Measurements from ENCODE around the gene TSSK2.
A peak's percentile ranks its signal among the peaks of the same experiment; 100 is the strongest.

The TSSK2 gene

GRCh38 chr22:19172213-19173046, 41.3 kb downstream of the TSSK2 start:
- H3K27ac ChIP-seq (ENCODE audit: poor library complexity, severe bottlenecking): peak overlapping the region; percentile 75
- DNase-seq (ENCODE audit: low spot score) (no peak), ATAC-seq (ENCODE audit: low read depth) (no peak)
- H3K4me3 ChIP-seq (ENCODE audit: severe bottlenecking): peak overlapping the region; percentile 87
- H3K36me3 ChIP-seq (ENCODE audit: low read depth): peaks cover 21% of the 10 kb centered on the region
- H3K4me1 ChIP-seq (ENCODE audit: insufficient read depth, poor library complexity, severe bottlenecking): peaks cover 18% of the 10 kb centered on the region
- H3K27me3 ChIP-seq (ENCODE audit: insufficient read depth, poor library complexity, severe bottlenecking): peaks cover 27% of the 10 kb centered on the region
- TF ChIP-seq, protein P1, sequence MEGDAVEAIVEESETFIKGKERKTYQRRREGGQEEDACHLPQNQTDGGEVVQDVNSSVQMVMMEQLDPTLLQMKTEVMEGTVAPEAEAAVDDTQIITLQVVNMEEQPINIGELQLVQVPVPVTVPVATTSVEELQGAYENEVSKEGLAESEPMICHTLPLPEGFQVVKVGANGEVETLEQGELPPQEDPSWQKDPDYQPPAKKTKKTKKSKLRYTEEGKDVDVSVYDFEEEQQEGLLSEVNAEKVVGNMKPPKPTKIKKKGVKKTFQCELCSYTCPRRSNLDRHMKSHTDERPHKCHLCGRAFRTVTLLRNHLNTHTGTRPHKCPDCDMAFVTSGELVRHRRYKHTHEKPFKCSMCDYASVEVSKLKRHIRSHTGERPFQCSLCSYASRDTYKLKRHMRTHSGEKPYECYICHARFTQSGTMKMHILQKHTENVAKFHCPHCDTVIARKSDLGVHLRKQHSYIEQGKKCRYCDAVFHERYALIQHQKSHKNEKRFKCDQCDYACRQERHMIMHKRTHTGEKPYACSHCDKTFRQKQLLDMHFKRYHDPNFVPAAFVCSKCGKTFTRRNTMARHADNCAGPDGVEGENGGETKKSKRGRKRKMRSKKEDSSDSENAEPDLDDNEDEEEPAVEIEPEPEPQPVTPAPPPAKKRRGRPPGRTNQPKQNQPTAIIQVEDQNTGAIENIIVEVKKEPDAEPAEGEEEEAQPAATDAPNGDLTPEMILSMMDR (IDR thresholded peaks at IDR 0.05; ENCODE audit: poor library complexity, severe bottlenecking): no peak
- H3K9me3 ChIP-seq (ENCODE audit: severe bottlenecking): no peaks in the 10 kb centered on the region

DNA sequence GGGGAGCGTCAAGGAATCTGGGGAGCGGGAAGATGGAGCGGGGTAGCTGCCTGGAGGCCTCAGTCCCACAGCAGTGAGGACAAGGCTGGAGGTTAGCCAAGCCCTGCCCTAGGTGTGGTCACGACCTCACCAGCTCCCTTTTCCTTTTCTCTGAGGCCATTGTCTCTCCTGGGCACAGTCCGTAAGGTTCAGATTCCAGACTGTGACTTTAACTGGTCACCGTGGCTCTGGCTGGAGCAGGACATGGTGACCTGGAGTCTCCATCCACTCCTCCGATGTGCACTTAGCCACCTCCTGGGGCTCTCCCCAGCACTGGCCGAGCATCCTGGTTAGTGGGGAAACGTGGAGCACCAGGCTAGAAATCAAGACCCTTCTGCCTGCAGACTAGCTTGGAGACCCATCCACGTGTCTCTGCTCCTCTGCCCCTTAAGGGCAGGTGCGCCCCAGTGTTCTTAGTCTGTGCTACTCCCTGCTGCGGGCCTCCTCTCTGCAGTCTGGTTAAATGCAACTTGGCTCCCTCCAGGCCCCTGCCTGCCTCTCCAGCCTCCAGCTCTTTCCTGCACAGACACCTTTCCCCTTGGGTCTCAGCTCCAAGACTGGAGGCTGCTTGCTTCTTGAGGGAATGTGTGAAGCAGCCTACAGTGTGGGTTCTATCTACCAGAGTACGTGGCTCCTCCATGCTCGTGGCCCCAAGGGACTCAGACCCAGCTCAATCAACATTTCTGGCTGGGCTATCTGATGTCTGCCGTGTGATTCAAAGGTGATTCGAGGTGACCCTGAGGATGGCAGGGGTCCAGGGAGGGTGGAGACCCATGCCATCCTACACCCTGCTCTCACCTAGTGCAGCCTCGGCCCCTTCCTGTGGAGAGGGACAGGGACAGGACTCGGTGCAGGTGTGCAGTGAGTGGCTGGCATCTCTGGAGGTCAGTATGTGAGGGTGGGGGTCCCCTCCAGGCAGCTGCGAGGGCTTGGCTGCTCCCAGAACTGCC, 42.2 kb downstream of the TSSK2 start:
- Histone ChIP-seq H3K4me3 (ENCODE audit: severe bottlenecking) (peak overlapping the region; percentile 87), H3K36me3 (ENCODE audit: low read depth) (peaks cover 21% of the 10 kb centered on the region), H3K27ac (ENCODE audit: poor library complexity, severe bottlenecking) (peak overlapping the region; percentile 75), H3K27me3 (ENCODE audit: insufficient read depth, poor library complexity, severe bottlenecking) (peaks cover 18% of the 10 kb centered on the region), H3K4me1 (ENCODE audit: insufficient read depth, poor library complexity, severe bottlenecking) (peaks cover 18% of the 10 kb centered on the region), H3K9me3 (ENCODE audit: severe bottlenecking) (no peaks in the 10 kb centered on the region)
- TF ChIP-seq, protein P1 (IDR thresholded peaks at IDR 0.05; ENCODE audit: poor library complexity, severe bottlenecking): no peak
- no peak for ATAC-seq (ENCODE audit: low read depth)
- DNase-seq (ENCODE audit: low spot score): no peak

GRCh38 chr22:19174106-19175025, 43.3 kb downstream of the TSSK2 start:
- H3K4me3 ChIP-seq (ENCODE audit: severe bottlenecking): no peak overlapping the region
- H3K4me1 ChIP-seq (ENCODE audit: insufficient read depth, poor library complexity, severe bottlenecking): peaks cover 18% of the 10 kb centered on the region
- H3K27ac ChIP-seq (ENCODE audit: poor library complexity, severe bottlenecking): peak overlapping the region; percentile 75
- ATAC-seq (ENCODE audit: low read depth) (peak; percentile 20), DNase-seq (ENCODE audit: low spot score) (no peak)
- peaks cover 7% of the 10 kb centered on the region for H3K27me3 ChIP-seq (ENCODE audit: insufficient read depth, poor library complexity, severe bottlenecking)
- no peaks in the 10 kb centered on the region for H3K9me3 ChIP-seq (ENCODE audit: severe bottlenecking)
- peaks cover 21% of the 10 kb centered on the region for H3K36me3 ChIP-seq (ENCODE audit: low read depth)
- TF ChIP-seq, protein P1 (IDR thresholded peaks at IDR 0.05; ENCODE audit: poor library complexity, severe bottlenecking): no peak

DNA sequence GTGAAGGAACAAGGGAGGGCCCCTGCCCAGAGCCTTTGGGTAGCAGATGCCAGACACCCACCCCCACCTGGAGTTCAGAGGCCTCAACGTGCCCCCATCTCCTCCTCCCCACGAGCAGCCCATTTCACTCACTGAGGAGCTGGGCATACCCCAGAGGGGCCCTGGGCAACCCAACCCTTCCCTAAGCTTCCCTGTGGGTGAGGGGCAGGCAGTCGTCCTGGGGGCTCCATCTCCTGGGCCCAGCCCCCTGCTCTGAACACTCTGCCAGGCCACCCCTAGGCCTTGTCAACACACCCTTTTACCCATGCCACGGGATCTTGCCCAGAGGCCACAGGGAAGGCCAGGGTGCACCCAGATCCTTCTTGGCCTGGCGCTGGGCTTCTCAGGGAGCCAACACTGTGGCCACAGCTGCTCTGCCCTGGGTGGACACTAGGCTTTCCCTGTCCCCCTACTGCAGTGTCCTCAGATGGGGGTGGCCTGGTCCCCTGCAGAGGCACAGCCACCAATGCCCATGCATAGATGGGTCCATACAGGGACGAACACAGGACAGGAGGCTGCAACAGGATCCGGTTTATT, 44.0 kb downstream of the TSSK2 start:
- Histone ChIP-seq H3K9me3 (ENCODE audit: severe bottlenecking) (no peaks in the 10 kb centered on the region), H3K27ac (ENCODE audit: poor library complexity, severe bottlenecking) (peak overlapping the region; percentile 75), H3K4me3 (ENCODE audit: severe bottlenecking) (no peak overlapping the region), H3K4me1 (ENCODE audit: insufficient read depth, poor library complexity, severe bottlenecking) (peaks cover 18% of the 10 kb centered on the region), H3K36me3 (ENCODE audit: low read depth) (peaks cover 21% of the 10 kb centered on the region), H3K27me3 (ENCODE audit: insufficient read depth, poor library complexity, severe bottlenecking) (no peaks in the 10 kb centered on the region)
- ATAC-seq (ENCODE audit: low read depth) (no peak), DNase-seq (ENCODE audit: low spot score) (no peak)
- TF ChIP-seq, protein P1 (IDR thresholded peaks at IDR 0.05; ENCODE audit: poor library complexity, severe bottlenecking): no peak
